HEK293T (cell line): ENCODE measurements around the gene LNX1.

Experiments used
- BHLHE40 ChIP-seq: fragments of 450-650 bp; IDR thresholded peaks from 2 replicates; pipeline ENCODE4 v1.6.1; 2016; ENCODE audit warnings: mild to moderate bottlenecking, moderate library complexity, borderline replicate concordance
- CTBP1 ChIP-seq: fragments of 450-650 bp; IDR thresholded peaks from 2 replicates; pipeline ENCODE4 v1.6.1; 2016; ENCODE audit warnings: borderline replicate concordance
- FOXM1 ChIP-seq: fragments of 450-650 bp; IDR thresholded peaks from 2 replicates; pipeline ENCODE4 v1.6.1; 2017; ENCODE audit warnings: mild to moderate bottlenecking, borderline replicate concordance
- SUZ12 ChIP-seq: fragments of 450-650 bp; IDR thresholded peaks from 2 replicates; pipeline ENCODE4 v1.6.1; 2016; ENCODE audit warnings: mild to moderate bottlenecking
- TARDBP ChIP-seq: fragments of 450-650 bp; IDR thresholded peaks from 2 replicates; pipeline ENCODE4 v1.6.1; 2016

- no peak for TF ChIP-seq BHLHE40
- no peak for TF ChIP-seq TARDBP
- no peak for TF ChIP-seq CTBP1
- TF ChIP-seq FOXM1: no peak
- TF ChIP-seq SUZ12: no peak
Observed at GRCh38 chr4:53477636-53478035, 113.7 kb downstream of the LNX1 start.
